Astrocyte (in vitro differentiated cells and primary cell): ENCODE data around the gene SETD1B. TPM values are rescaled to one million over a fixed set of nuclear protein-coding genes. Genes with fewer than 3 reads are reported as not detected.
A peak's percentile ranks its signal among the peaks of the same experiment; 100 is the strongest.

Experiments
- DNase-seq: peaks from one replicate; pipeline ENCODE4 v3.0.0-alpha.2; 2010; ENCODE audit warnings: low read depth
- FAIRE-seq: peaks from 2 replicates; lab custom pipeline; 2011; peaks lifted over from hg19 to GRCh38; lab: Jason Lieb, UNC
- H2AFZ ChIP-seq: 2 replicates; pipeline ENCODE4 v1.6.0; 2012; ENCODE audit warnings: low read depth, low read length, inconsistent platforms
- H3K27ac ChIP-seq: 2 replicates; pipeline ENCODE4 v1.5.1; 2011; ENCODE audit warnings: low read depth, low read length, inconsistent platforms
- H3K27me3 ChIP-seq: 2 replicates; pipeline ENCODE4 v1.6.0; 2011; ENCODE audit warnings: low read length, inconsistent platforms; ENCODE audit not compliant: insufficient read depth
- H3K36me3 ChIP-seq: 2 replicates; pipeline ENCODE4 v1.5.1; 2011; ENCODE audit warnings: low read length, inconsistent platforms; ENCODE audit not compliant: insufficient read depth
- H3K4me1 ChIP-seq: 2 replicates; pipeline ENCODE4 v1.5.1; 2011; ENCODE audit warnings: low read length, inconsistent platforms; ENCODE audit not compliant: insufficient read depth
- H3K4me2 ChIP-seq: 2 replicates; pipeline ENCODE4 v1.6.0; 2012; ENCODE audit warnings: low read length, inconsistent platforms
- H3K4me3 ChIP-seq: 2 replicates; pipeline ENCODE4 v1.5.1; 2011; ENCODE audit warnings: low read depth, mild to moderate bottlenecking, low read length, inconsistent platforms; ENCODE audit not compliant: insufficient read depth
- H3K79me2 ChIP-seq: 2 replicates; pipeline ENCODE4 v1.6.0; 2012; ENCODE audit warnings: mild to moderate bottlenecking, low read length, inconsistent platforms; ENCODE audit not compliant: insufficient read depth
- H3K9ac ChIP-seq: 2 replicates; pipeline ENCODE4 v1.6.0; 2012; ENCODE audit warnings: mild to moderate bottlenecking, low read length, inconsistent platforms
- H3K9me3 ChIP-seq: 2 replicates; pipeline ENCODE4 v1.5.1; 2012; ENCODE audit warnings: low read depth, mild to moderate bottlenecking, low read length, inconsistent platforms; ENCODE audit not compliant: insufficient read depth
- H4K20me1 ChIP-seq: 2 replicates; pipeline ENCODE4 v1.6.0; 2012; ENCODE audit warnings: low read length, inconsistent platforms; ENCODE audit not compliant: insufficient read depth
- H3K27ac Mint-ChIP-seq: one replicate; pipeline ENCODE4 v1.8.0; 2021; ENCODE audit warnings: mild to moderate bottlenecking, mixed read lengths; ENCODE audit not compliant: unreplicated experiment
- H3K27me3 Mint-ChIP-seq: one replicate; pipeline ENCODE4 v1.8.0; 2021; ENCODE audit warnings: low read depth, mixed read lengths; ENCODE audit not compliant: unreplicated experiment
- H3K36me3 Mint-ChIP-seq: one replicate; pipeline ENCODE4 v1.8.0; 2021; ENCODE audit warnings: low read depth, mixed read lengths; ENCODE audit not compliant: unreplicated experiment
- H3K4me1 Mint-ChIP-seq: one replicate; pipeline ENCODE4 v1.8.0; 2021; ENCODE audit warnings: low read depth, mixed read lengths; ENCODE audit not compliant: unreplicated experiment
- H3K4me3 Mint-ChIP-seq: one replicate; pipeline ENCODE4 v1.8.0; 2021; ENCODE audit warnings: mild to moderate bottlenecking, moderate library complexity, mixed read lengths; ENCODE audit not compliant: unreplicated experiment
- H3K9me3 Mint-ChIP-seq: one replicate; pipeline ENCODE4 v1.8.0; 2021; ENCODE audit warnings: mild to moderate bottlenecking, mixed read lengths; ENCODE audit not compliant: unreplicated experiment
- CTCF ChIP-seq: IDR thresholded peaks from 2 replicates; pipeline ENCODE4 v1.5.1; 2011; ENCODE audit warnings: low read depth, mild to moderate bottlenecking, inconsistent platforms, low read length, moderate library complexity; ENCODE audit not compliant: insufficient read depth
- EZH2 ChIP-seq: IDR thresholded peaks from 2 replicates; pipeline ENCODE4 v1.6.1; 2012; ENCODE audit warnings: mild to moderate bottlenecking, low read length, inconsistent platforms; ENCODE audit not compliant: insufficient read depth
- total RNA-seq: library from RNA; stranded (reverse); gene quantifications from 2 replicates; pipeline ENCODE4 v1.2.1, GENCODE V29; 2021

The SETD1B gene
- total RNA-seq, 1 donor from 2014 or later, result 24.0 TPM

GRCh38 chr12:121827351-121828099, 23.7 kb downstream of the SETD1B start:
- no peak overlapping the region for H3K4me3 Mint-ChIP-seq
- Histone ChIP-seq H3K36me3 (peaks cover 42% of the 10 kb centered on the region), H3K4me2 (no peak overlapping the region), H3K27ac (no peak overlapping the region), H3K4me3 (no peak overlapping the region), H3K79me2 (no peaks in the 10 kb centered on the region), H3K9ac (no peak overlapping the region), H3K9me3 (no peaks in the 10 kb centered on the region), H3K27me3 (no peaks in the 10 kb centered on the region), H2AFZ (no peak overlapping the region), H3K4me1 (no peaks in the 10 kb centered on the region), H4K20me1 (peaks cover 35% of the 10 kb centered on the region)
- H3K27ac Mint-ChIP-seq, result peak overlapping the region; percentile 34
- FAIRE-seq (no peak), DNase-seq (no peak)
- H3K9me3 Mint-ChIP-seq, result no peaks in the 10 kb centered on the region
- peaks cover 22% of the 10 kb centered on the region for H3K36me3 Mint-ChIP-seq
- TF ChIP-seq EZH2 (no peak), CTCF (no peak)
- no peaks in the 10 kb centered on the region for H3K27me3 Mint-ChIP-seq
- no peaks in the 10 kb centered on the region for H3K4me1 Mint-ChIP-seq

GRCh38 chr12:121828306-121828705, 24.5 kb downstream of the SETD1B start:
- TF ChIP-seq CTCF, result no peak
- TF ChIP-seq EZH2, result no peak
- H3K9me3 Mint-ChIP-seq, result no peaks in the 10 kb centered on the region
- Histone ChIP-seq H3K9ac (no peak overlapping the region), H3K79me2 (no peaks in the 10 kb centered on the region), H3K4me2 (no peak overlapping the region), H3K9me3 (no peaks in the 10 kb centered on the region), H3K4me1 (no peaks in the 10 kb centered on the region), H3K4me3 (no peak overlapping the region), H2AFZ (no peak overlapping the region), H3K27me3 (no peaks in the 10 kb centered on the region), H3K27ac (no peak overlapping the region), H4K20me1 (peaks cover 35% of the 10 kb centered on the region), H3K36me3 (peaks cover 42% of the 10 kb centered on the region)
- no peak overlapping the region for H3K4me3 Mint-ChIP-seq
- no peaks in the 10 kb centered on the region for H3K27me3 Mint-ChIP-seq
- no peaks in the 10 kb centered on the region for H3K4me1 Mint-ChIP-seq
- H3K27ac Mint-ChIP-seq, result peak overlapping the region; percentile 70
- FAIRE-seq (no peak), DNase-seq (no peak)
- peaks cover 25% of the 10 kb centered on the region for H3K36me3 Mint-ChIP-seq

GRCh38 chr12:121828826-121829225, 25.0 kb downstream of the SETD1B start:
- H3K36me3 ChIP-seq, result peaks cover 39% of the 10 kb centered on the region
- H3K79me2 ChIP-seq, result no peaks in the 10 kb centered on the region
- H4K20me1 ChIP-seq, result peaks cover 30% of the 10 kb centered on the region
- Mint-ChIP-seq H3K36me3 (peaks cover 26% of the 10 kb centered on the region), H3K27me3 (no peaks in the 10 kb centered on the region), H3K27ac (peak overlapping the region; percentile 70), H3K9me3 (no peaks in the 10 kb centered on the region), H3K4me3 (no peak overlapping the region), H3K4me1 (no peaks in the 10 kb centered on the region)
- TF ChIP-seq EZH2, result no peak
- TF ChIP-seq CTCF, result no peak
- DNase-seq, result no peak
- H3K9ac ChIP-seq, result no peak overlapping the region
- H3K9me3 ChIP-seq, result no peaks in the 10 kb centered on the region
- H3K4me2 ChIP-seq, result no peak overlapping the region
- no peak overlapping the region for H3K4me3 ChIP-seq
- no peaks in the 10 kb centered on the region for H3K27me3 ChIP-seq
- no peak overlapping the region for H2AFZ ChIP-seq
- no peak for FAIRE-seq
- H3K27ac ChIP-seq, result no peak overlapping the region
- H3K4me1 ChIP-seq, result no peaks in the 10 kb centered on the region
